Right lobe of liver (tissue), 6 donors: ENCODE measurements around the gene DYNC1LI1. TPM values are rescaled to one million over a fixed set of nuclear protein-coding genes. Genes with fewer than 3 reads are reported as not detected.

Experiments
- ATAC-seq, 4 donors: fragments of 200-7000 bp; cut with Tn5 transposase; one replicate each; pipeline ENCODE4 v1.9.1; 2020; ENCODE audit warnings: mild to moderate bottlenecking in 4 of 4, moderate library complexity in 4 of 4
- DNase-seq, 3 donors: peaks; one replicate each; pipeline ENCODE4 v3.0.0-alpha.2; 2020
- H3K27ac ChIP-seq, 3 donors: fragments of 200-600 bp; one replicate each; pipeline ENCODE4 v1.8.0; 2022
- H3K27me3 ChIP-seq, 2 donors: fragments of 200-600 bp; one replicate each; pipeline ENCODE4 v1.8.0; 2022
- H3K36me3 ChIP-seq, 4 donors: fragments of 200-600 bp; sonication (generic) in 1 of 4; one replicate each; pipeline versions ENCODE4 v1.5.1 to v1.8.0; 2017 to 2022; ENCODE audit warnings: control low read depth in 1 of 4
- H3K4me1 ChIP-seq, 4 donors: fragments of 200-600 bp; sonication (generic) in 1 of 4; one replicate each; pipeline versions ENCODE4 v1.5.1 to v1.8.0; 2017 to 2022; ENCODE audit warnings: control low read depth in 1 of 4
- H3K4me3 ChIP-seq, 3 donors: fragments of 200-600 bp; one replicate each; pipeline ENCODE4 v1.8.0; 2022
- H3K9me3 ChIP-seq, 4 donors: fragments of 200-600 bp; sonication (generic) in 1 of 4; one replicate each; pipeline versions ENCODE4 v1.5.1 to v1.8.0; 2017 to 2022; ENCODE audit warnings: control low read depth in 1 of 4
- POLR2A ChIP-seq: fragments of 450-650 bp; IDR thresholded peaks from one replicate; pipeline ENCODE4 v1.6.1; 2017; ENCODE audit warnings: antibody characterized with exemption, mild to moderate bottlenecking
- WGBS: methylation state at CpG from one replicate; pipeline ENCODE4 v1.1.6; 2018; ENCODE audit warnings: low coverage, low lambda C conversion rate; ENCODE audit not compliant: insufficient coverage; ENCODE audit errors: missing lambda C conversion rate; 5-methylcytosine and 5-hydroxymethylcytosine counted together
- intact Hi-C, 2 donors: fragments of 100-400 bp; cut with DNase I; formaldehyde crosslinking; loops; one replicate each; pipeline versions ENCODE4 v1.11.2 to v1.14.1; 2022
- total RNA-seq, 6 experiments: library from RNA; depleted of rRNA in 2 of 6; stranded (reverse); fragments of >200 nt in 2 of 6; fragmentation: NEBNext Ultra II Directional in 3 of 6; extraction: Animal tissue kit (Norgen Biotek cat#: 25700) in 3 of 6; gene quantifications; one replicate each; pipeline versions ENCODE4 v1.1.0 to v1.2.4, GENCODE V29; 2016 to 2023
- TF ChIP-seq, protein P1 (sequence below), 4 donors: fragments of 200-600 bp in 3 of 4; fragments of 450-650 bp in 1 of 4; IDR thresholded peaks; one replicate each; pipeline versions ENCODE4 v1.5.1 to v1.8.0; 2016 to 2022; ENCODE audit warnings: antibody characterized with exemption in 4 of 4, mild to moderate bottlenecking in 2 of 4
- donor health status: DM: no; HTN: yes; CAD: no.
- donor health status: DM: no; HTN: no; CAD: no.
- donor health status: DM: no; HTN: no; CAD: no.
- donor health status: DM: no; HTN: yes; CAD: no.
- donor health status: DM: no; HTN: yes; CAD: no.

Gene DYNC1LI1
- total RNA-seq, 6 experiments from 2014 or later: 7.6 to 16.9 (median 12.6) TPM

DNA sequence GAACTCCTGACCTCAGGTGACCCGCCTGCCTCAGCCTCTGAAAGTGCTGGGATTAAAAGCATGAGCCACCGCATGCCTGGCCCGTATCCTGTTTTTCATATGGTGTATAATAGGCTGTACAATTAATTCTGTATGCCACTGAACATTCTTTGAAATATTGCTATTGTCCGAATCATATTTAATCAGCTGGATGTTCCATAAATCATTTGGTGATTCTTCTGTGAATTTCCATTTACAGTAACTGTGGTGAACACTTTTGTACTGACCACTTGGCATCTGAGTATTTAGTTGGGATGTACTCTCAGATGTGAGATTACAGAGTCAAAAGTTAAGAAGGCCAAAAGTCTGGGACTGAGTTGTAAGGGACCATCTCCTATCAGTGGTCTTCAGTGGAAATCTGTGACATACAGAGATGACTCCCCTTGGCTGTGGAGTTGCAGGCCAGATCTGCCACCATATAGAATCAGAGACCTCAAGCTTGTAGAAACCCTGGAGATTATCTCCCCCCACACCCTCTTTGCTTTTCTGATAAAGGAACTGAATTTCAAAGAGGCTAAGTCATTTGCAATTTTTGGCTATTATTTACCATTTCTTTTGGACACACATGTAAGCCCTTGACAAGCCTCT, 25.7 kb upstream of the DYNC1LI1 start:
- H3K27ac ChIP-seq: no peak overlapping the region
- no peak overlapping the region for H3K4me3 ChIP-seq
- H3K4me1 ChIP-seq: peaks cover 0 to 5% (median 0%) of the 10 kb centered on the region in 4 donors
- ATAC-seq (no peak), DNase-seq (no peak)
- H3K27me3 ChIP-seq: no peaks in the 10 kb centered on the region
- no peaks in the 10 kb centered on the region for H3K36me3 ChIP-seq
- WGBS: 87% methylated on average over 4 of the region's 4 CpGs
- no peaks in the 10 kb centered on the region for H3K9me3 ChIP-seq
- intact Hi-C loops: no loop called here
- TF ChIP-seq, protein P1, sequence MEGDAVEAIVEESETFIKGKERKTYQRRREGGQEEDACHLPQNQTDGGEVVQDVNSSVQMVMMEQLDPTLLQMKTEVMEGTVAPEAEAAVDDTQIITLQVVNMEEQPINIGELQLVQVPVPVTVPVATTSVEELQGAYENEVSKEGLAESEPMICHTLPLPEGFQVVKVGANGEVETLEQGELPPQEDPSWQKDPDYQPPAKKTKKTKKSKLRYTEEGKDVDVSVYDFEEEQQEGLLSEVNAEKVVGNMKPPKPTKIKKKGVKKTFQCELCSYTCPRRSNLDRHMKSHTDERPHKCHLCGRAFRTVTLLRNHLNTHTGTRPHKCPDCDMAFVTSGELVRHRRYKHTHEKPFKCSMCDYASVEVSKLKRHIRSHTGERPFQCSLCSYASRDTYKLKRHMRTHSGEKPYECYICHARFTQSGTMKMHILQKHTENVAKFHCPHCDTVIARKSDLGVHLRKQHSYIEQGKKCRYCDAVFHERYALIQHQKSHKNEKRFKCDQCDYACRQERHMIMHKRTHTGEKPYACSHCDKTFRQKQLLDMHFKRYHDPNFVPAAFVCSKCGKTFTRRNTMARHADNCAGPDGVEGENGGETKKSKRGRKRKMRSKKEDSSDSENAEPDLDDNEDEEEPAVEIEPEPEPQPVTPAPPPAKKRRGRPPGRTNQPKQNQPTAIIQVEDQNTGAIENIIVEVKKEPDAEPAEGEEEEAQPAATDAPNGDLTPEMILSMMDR (IDR thresholded peaks at IDR 0.05): no peak
- TF ChIP-seq POLR2A: no peak

DNA sequence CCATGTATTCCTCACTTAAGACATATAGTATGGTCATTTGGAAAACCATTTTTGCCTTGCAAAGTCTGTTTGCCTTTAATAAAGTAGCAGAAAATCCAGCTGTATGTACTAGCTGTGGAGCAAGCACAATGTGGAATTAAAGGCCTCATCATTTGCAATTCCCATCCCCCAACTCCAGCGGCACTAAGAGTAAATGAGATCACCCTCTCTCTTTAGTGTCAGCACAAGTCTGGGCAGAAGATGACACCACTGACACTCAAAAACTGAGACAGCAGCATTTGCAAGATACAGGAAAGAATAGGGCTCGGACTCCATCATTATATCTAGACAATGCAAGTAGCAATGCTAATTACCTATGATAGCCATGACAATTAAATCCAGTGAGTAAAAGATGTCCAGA, 24.7 kb upstream of the DYNC1LI1 start:
- Histone ChIP-seq H3K27me3 (no peaks in the 10 kb centered on the region), H3K36me3 (no peaks in the 10 kb centered on the region), H3K9me3 (no peaks in the 10 kb centered on the region), H3K4me1 (peaks cover 0 to 5% (median 0%) of the 10 kb centered on the region in 4 donors), H3K4me3 (no peak overlapping the region), H3K27ac (no peak overlapping the region)
- intact Hi-C loops: no loop called here
- TF ChIP-seq, protein P1 (IDR thresholded peaks at IDR 0.05): no peak
- no peak for TF ChIP-seq POLR2A
- no peak for ATAC-seq
- 68% methylated on average over 2 of the region's 2 CpGs for WGBS
- no peak for DNase-seq

DNA sequence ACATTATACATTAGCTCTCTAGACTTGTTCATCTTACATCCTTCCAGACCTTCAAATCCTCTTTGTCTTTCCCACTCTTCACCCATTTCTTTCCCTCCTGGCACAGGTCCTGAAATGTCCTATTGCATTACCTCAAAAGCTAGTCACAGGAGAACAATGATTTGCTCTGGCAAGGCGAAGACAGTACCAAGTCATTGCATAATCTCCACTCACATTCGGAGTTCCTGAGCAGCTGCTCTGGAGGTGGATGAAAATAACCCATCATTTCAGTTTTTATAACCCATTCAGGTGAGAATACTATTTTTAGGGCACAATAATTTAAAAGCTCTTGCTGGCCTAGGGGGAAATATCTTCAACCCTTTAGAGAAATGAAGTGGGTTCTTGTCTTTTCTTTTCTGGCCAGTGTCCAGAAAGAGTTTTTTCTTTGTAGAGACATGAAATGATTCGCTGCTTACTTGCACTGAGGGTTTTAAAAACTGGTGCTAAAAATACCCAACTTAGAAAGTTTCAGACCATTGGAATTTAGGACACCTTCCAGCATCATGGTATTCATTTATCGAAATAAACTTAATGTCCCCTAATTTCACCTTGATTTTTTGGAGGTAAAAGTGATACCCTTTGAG, 23.4 kb upstream of the DYNC1LI1 start:
- ATAC-seq: peak in 1 of 4 donors; percentile 44
- H3K27me3 ChIP-seq: no peaks in the 10 kb centered on the region

DNA sequence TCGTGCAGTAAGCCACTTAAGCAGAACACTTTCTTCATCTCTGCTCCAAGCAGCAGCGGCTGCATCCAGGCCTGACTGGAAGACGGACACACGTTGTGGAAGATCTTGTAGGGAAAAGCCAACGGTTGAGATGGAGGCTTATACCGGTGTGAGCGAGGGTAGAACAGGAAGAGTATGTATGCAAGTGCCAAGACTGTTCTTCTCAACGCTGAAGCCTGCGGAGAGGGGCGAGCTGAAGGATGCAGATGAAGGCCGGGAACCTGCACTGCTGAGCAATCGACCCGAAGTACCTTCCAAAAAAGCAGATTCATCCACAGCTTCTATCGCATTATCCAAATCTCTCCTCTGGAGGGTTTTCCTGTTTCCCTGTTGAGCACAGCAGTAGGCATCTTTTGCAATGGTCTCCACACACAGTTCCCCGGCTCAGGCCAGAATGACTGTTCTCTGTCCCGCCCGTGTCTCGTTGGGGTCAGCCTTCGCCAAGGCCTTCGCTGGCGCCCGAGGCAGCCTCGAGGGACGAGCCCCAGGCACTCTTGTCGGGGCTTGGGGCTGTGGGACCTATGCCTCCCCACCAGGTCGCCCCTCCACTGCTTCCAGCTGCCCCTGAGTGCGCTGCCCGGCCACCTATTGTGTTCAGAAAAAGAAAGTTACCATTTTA, 22.2 kb upstream of the DYNC1LI1 start:
- H3K27ac ChIP-seq: no peak overlapping the region
- ATAC-seq (peak in 1 of 4 donors; percentile 76), DNase-seq (no peak)
- H3K27me3 ChIP-seq: no peaks in the 10 kb centered on the region
- no peak overlapping the region for H3K4me3 ChIP-seq
- no peaks in the 10 kb centered on the region for H3K36me3 ChIP-seq
- WGBS: 69% methylated on average over 14 of the region's 28 CpGs
- no peaks in the 10 kb centered on the region for H3K9me3 ChIP-seq
- H3K4me1 ChIP-seq: peaks cover 0 to 5% (median 0%) of the 10 kb centered on the region in 4 donors
- TF ChIP-seq, protein P1 (IDR thresholded peaks at IDR 0.05): no peak
- TF ChIP-seq POLR2A: no peak
- intact Hi-C loops: no loop called here

More for the DNA sequence above, 23.4 kb upstream of the DYNC1LI1 start:
- Histone ChIP-seq H3K9me3 (no peaks in the 10 kb centered on the region), H3K36me3 (no peaks in the 10 kb centered on the region), H3K27ac (no peak overlapping the region), H3K4me1 (peaks cover 0 to 5% (median 0%) of the 10 kb centered on the region in 4 donors), H3K4me3 (no peak overlapping the region)
- DNase-seq: no peak
- TF ChIP-seq POLR2A: no peak
- TF ChIP-seq, protein P1 (IDR thresholded peaks at IDR 0.05): no peak
- WGBS: 49% methylated on average over 4 of the region's 4 CpGs
- intact Hi-C loops: no loop called here
